SK-N-SH treated with all-trans-retinoic acid at 6 μM for 48 hours (cell line): ENCODE data around the gene TFRC.

Experiments
- ATAC-seq: fragments of 200-7000 bp; cut with Tn5 transposase; 3 replicates; pipeline ENCODE4 v1.9.1; 2020; ENCODE audit warnings: mild to moderate bottlenecking, moderate library complexity
- ARNTL ChIP-seq: fragments of 450-650 bp; formaldehyde crosslinking; IDR thresholded peaks from 2 replicates; pipeline ENCODE4 v1.5.0; 2020; ENCODE audit warnings: low read depth, mild to moderate bottlenecking, moderate library complexity, borderline replicate concordance
- BACH2 ChIP-seq: fragments of 250-450 bp; sonication (Bioruptor Pico); IDR thresholded peaks from 2 replicates; pipeline ENCODE4 v1.9.0; 2021; ENCODE audit warnings: mild to moderate bottlenecking, borderline replicate concordance
- CREB5 ChIP-seq: fragments of 250-450 bp; sonication (Bioruptor Pico); IDR thresholded peaks from 2 replicates; pipeline ENCODE4 v1.5.1; 2020; ENCODE audit warnings: low read depth, mild to moderate bottlenecking, moderate library complexity
- CSDC2 ChIP-seq: fragments of 250-450 bp; sonication (Bioruptor Pico); IDR thresholded peaks from 2 replicates; pipeline ENCODE4 v1.5.0; 2020; ENCODE audit warnings: mild to moderate bottlenecking, moderate library complexity
- CSRNP3 ChIP-seq: fragments of 250-450 bp; sonication (Bioruptor Pico); IDR thresholded peaks from 2 replicates; pipeline ENCODE4 v1.5.1; 2021; ENCODE audit warnings: mild to moderate bottlenecking, moderate library complexity
- ESRRG ChIP-seq: fragments of 250-450 bp; sonication (Bioruptor Pico); IDR thresholded peaks from 2 replicates; pipeline ENCODE4 v1.6.1; 2021; ENCODE audit warnings: mild to moderate bottlenecking
- GLIS3 ChIP-seq: fragments of 250-450 bp; sonication (Bioruptor Pico); IDR thresholded peaks from 2 replicates; pipeline ENCODE4 v1.5.0; 2020; ENCODE audit warnings: mild to moderate bottlenecking, moderate library complexity
- ISL1 ChIP-seq: fragments of 250-450 bp; sonication (Bioruptor Pico); IDR thresholded peaks from 2 replicates; pipeline ENCODE4 v2.1.2; 2022; ENCODE audit warnings: mild to moderate bottlenecking, moderate library complexity
- OSR1 ChIP-seq: fragments of 250-450 bp; sonication (Bioruptor Pico); IDR thresholded peaks from 2 replicates; pipeline ENCODE4 v1.8.0; 2022; ENCODE audit warnings: moderate library complexity, mild to moderate bottlenecking, inconsistent platforms
- PATZ1 ChIP-seq: fragments of 250-450 bp; sonication (Bioruptor Pico); IDR thresholded peaks from 2 replicates; pipeline ENCODE4 v1.8.0; 2020; ENCODE audit warnings: mild to moderate bottlenecking, moderate library complexity, borderline replicate concordance
- PPARA ChIP-seq: fragments of 250-450 bp; sonication (Bioruptor Pico); IDR thresholded peaks from 2 replicates; pipeline ENCODE4 v1.5.0; 2020; ENCODE audit warnings: mild to moderate bottlenecking, borderline replicate concordance
- RARB ChIP-seq: fragments of 250-450 bp; sonication (Bioruptor Pico); IDR thresholded peaks from 2 replicates; pipeline ENCODE4 v1.8.0; 2021; ENCODE audit warnings: mild to moderate bottlenecking, moderate library complexity
- SNAI2 ChIP-seq: fragments of 250-450 bp; sonication (Bioruptor Pico); IDR thresholded peaks from 2 replicates; pipeline ENCODE4 v1.5.0; 2020; ENCODE audit warnings: mild to moderate bottlenecking, moderate library complexity
- TCF4 ChIP-seq: fragments of 250-450 bp; sonication (Bioruptor Pico); IDR thresholded peaks from 2 replicates; pipeline ENCODE4 v1.8.0; 2021; ENCODE audit warnings: mild to moderate bottlenecking, moderate library complexity, borderline replicate concordance
- TOX ChIP-seq: fragments of 250-450 bp; sonication (Bioruptor Pico); IDR thresholded peaks from 2 replicates; pipeline ENCODE4 v1.8.0; 2021; ENCODE audit warnings: mild to moderate bottlenecking, moderate library complexity, borderline replicate concordance
- ZC3H10 ChIP-seq: fragments of 250-450 bp; sonication (Bioruptor Pico); IDR thresholded peaks from 2 replicates; pipeline ENCODE4 v1.5.1; 2021; ENCODE audit warnings: mild to moderate bottlenecking, moderate library complexity
- ZFP3 ChIP-seq: fragments of 250-450 bp; sonication (Bioruptor Pico); IDR thresholded peaks from 2 replicates; pipeline ENCODE4 v1.5.0; 2020; ENCODE audit warnings: mild to moderate bottlenecking, moderate library complexity
- ZFP30 ChIP-seq: fragments of 450-650 bp; formaldehyde crosslinking; IDR thresholded peaks from 2 replicates; pipeline ENCODE4 v1.5.0; 2022; ENCODE audit warnings: mild to moderate bottlenecking, moderate library complexity
- ZNF565 ChIP-seq: fragments of 450-650 bp; formaldehyde crosslinking; conservative IDR thresholded peaks from 2 replicates; pipeline ENCODE4 v1.5.0; 2020; ENCODE audit warnings: low read depth, mild to moderate bottlenecking, moderate library complexity
- ZNF8 ChIP-seq: fragments of 450-650 bp; formaldehyde crosslinking; IDR thresholded peaks from 2 replicates; pipeline ENCODE4 v1.5.0; 2020; ENCODE audit warnings: mild to moderate bottlenecking, moderate library complexity

Gene TFRC

GRCh38 chr3:196122688-196123046, 40.8 kb upstream of the TFRC start:
- no peak for ATAC-seq

GRCh38 chr3:196122021-196122687, 40.3 kb upstream of the TFRC start:
- TF ChIP-seq ARNTL (CRISPR knock-in tag) = no peak
- no peak for TF ChIP-seq PATZ1 (CRISPR knock-in tag)
- no peak for TF ChIP-seq OSR1 (CRISPR knock-in tag)
- TF ChIP-seq CSRNP3 (CRISPR knock-in tag) = no peak
- no peak for TF ChIP-seq ZFP3 (CRISPR knock-in tag)
- TF ChIP-seq PPARA (CRISPR knock-in tag) = no peak
- no peak for TF ChIP-seq TOX
- TF ChIP-seq TCF4 (CRISPR knock-in tag) = no peak
- TF ChIP-seq ZNF8 = no peak
- TF ChIP-seq SNAI2 = no peak
- no peak for TF ChIP-seq CSDC2 (CRISPR knock-in tag)
- TF ChIP-seq ISL1 (CRISPR knock-in tag) = no peak
- TF ChIP-seq ESRRG (CRISPR knock-in tag) = no peak
- no peak for TF ChIP-seq ZNF565
- no peak for TF ChIP-seq ZFP30 (CRISPR knock-in tag)
- TF ChIP-seq ZC3H10 (CRISPR knock-in tag) = no peak
- no peak for ATAC-seq

More at GRCh38 chr3:196122688-196123046, 40.8 kb upstream of the TFRC start:
- no peak for TF ChIP-seq SNAI2
- no peak for TF ChIP-seq ISL1 (CRISPR knock-in tag)
- no peak for TF ChIP-seq OSR1 (CRISPR knock-in tag)
- no peak for TF ChIP-seq ZNF565
- no peak for TF ChIP-seq BACH2
- TF ChIP-seq RARB (CRISPR knock-in tag) = no peak
- TF ChIP-seq ZFP3 (CRISPR knock-in tag) = no peak

GRCh38 chr3:196121066-196121465, 39.2 kb upstream of the TFRC start:
- no peak for ATAC-seq
- no peak for TF ChIP-seq PATZ1 (CRISPR knock-in tag)
- no peak for TF ChIP-seq CREB5 (CRISPR knock-in tag)
- no peak for TF ChIP-seq ZNF8
- TF ChIP-seq CSRNP3 (CRISPR knock-in tag) = no peak
- no peak for TF ChIP-seq ISL1 (CRISPR knock-in tag)
- TF ChIP-seq GLIS3 (CRISPR knock-in tag) = no peak
- TF ChIP-seq ZFP30 (CRISPR knock-in tag) = no peak
- no peak for TF ChIP-seq BACH2
- TF ChIP-seq SNAI2 = no peak

- ATAC-seq = no peak
- TF ChIP-seq ZNF8 (no peak), PPARA (CRISPR knock-in tag) (no peak), PATZ1 (CRISPR knock-in tag) (no peak), ISL1 (CRISPR knock-in tag) (no peak), ZFP3 (CRISPR knock-in tag) (no peak), CSRNP3 (CRISPR knock-in tag) (no peak), GLIS3 (CRISPR knock-in tag) (no peak), ZNF565 (no peak), RARB (CRISPR knock-in tag) (no peak), CREB5 (CRISPR knock-in tag) (no peak), OSR1 (CRISPR knock-in tag) (no peak), CSDC2 (CRISPR knock-in tag) (no peak), TCF4 (CRISPR knock-in tag) (no peak), TOX (no peak)
These were observed 38.5 kb upstream of the TFRC start for GRCh38 chr3:196120291-196120951.
